HG03565 (cell line): Measurements from ENCODE around the gene SERPING1.
A peak's percentile ranks its signal among the peaks of the same experiment; 100 is the strongest.

Experiments
- ATAC-seq: cut with Tn5 transposase; IDR thresholded peaks from one replicate; pipeline ENCODE4 v1.9.1; 2021; ENCODE audit warnings: mild to moderate bottlenecking, moderate library complexity; ENCODE audit not compliant: unreplicated experiment

The SERPING1 gene

GRCh38 chr11:57597461-57597915 is at the start of gene SERPING1:
Gene SERPING1, plus strand, starts transcription at chr11:57597685. Its CDS starts 586 bp downstream, at chr11:57598271.
- no peak for ATAC-seq

GRCh38 chr11:57547854-57548377 is 49.6 kb upstream of the SERPING1 start:
- peak; percentile 80 for ATAC-seq

GRCh38 chr11:57549983-57550382 is 47.5 kb upstream of the SERPING1 start:
- no peak for ATAC-seq

GRCh38 chr11:57551941-57552340 is 45.5 kb upstream of the SERPING1 start:
- no peak for ATAC-seq

GRCh38 chr11:57552479-57552878 is 45.0 kb upstream of the SERPING1 start:
- no peak for ATAC-seq

GRCh38 chr11:57555393-57555792 is 42.1 kb upstream of the SERPING1 start:
- ATAC-seq, result no peak

GRCh38 chr11:57556041-57556440 is 41.4 kb upstream of the SERPING1 start:
- ATAC-seq, result no peak

- ATAC-seq, result no peak
These were observed 37.3 kb upstream of the SERPING1 start for GRCh38 chr11:57560146-57560545.

GRCh38 chr11:57562596-57562995 is 34.9 kb upstream of the SERPING1 start:
- no peak for ATAC-seq

- peak; percentile 66 for ATAC-seq
These were observed 31.2 kb upstream of the SERPING1 start for GRCh38 chr11:57566005-57566904.

GRCh38 chr11:57566905-57567514 is 30.5 kb upstream of the SERPING1 start:
- no peak for ATAC-seq

GRCh38 chr11:57567515-57568329 is 29.8 kb upstream of the SERPING1 start, which contains the start of gene UBE2L6:
Gene UBE2L6, minus strand, starts transcription at chr11:57567672. Its CDS starts 61 bp downstream, at chr11:57567611.
- peak; percentile 27 for ATAC-seq

GRCh38 chr11:57568330-57568766 is 29.1 kb upstream of the SERPING1 start:
- ATAC-seq, result peak; percentile 60

- ATAC-seq, result no peak
These were observed 25.9 kb upstream of the SERPING1 start for GRCh38 chr11:57571606-57572005.

- no peak for ATAC-seq
These were observed 23.4 kb upstream of the SERPING1 start for GRCh38 chr11:57574061-57574460.

GRCh38 chr11:57584341-57584740 is 13.1 kb upstream of the SERPING1 start:
- ATAC-seq, result no peak

- no peak for ATAC-seq
These were observed 12.2 kb upstream of the SERPING1 start for GRCh38 chr11:57585301-57585700.

- no peak for ATAC-seq
These were observed 10.7 kb upstream of the SERPING1 start for GRCh38 chr11:57586711-57587245.

- no peak for ATAC-seq
These were observed 9.3 kb upstream of the SERPING1 start for GRCh38 chr11:57588046-57588710.
